ENCODE measurements around the gene USP15.

USP15 gene

GRCh38 chr12:62217466-62218194 is 42.6 kb upstream of the USP15 start:
- Histone ChIP-seq H3K36me3 (no peaks in the 10 kb centered on the region), H3K4me1 (ENCODE audit: control insufficient read depth in 1 of 2, insufficient read depth in 1 of 2, low read depth in 1 of 2, low read length in 1 of 2) (peaks cover 50 to 55% of the 10 kb centered on the region in 2 experiments), H3K4me3 (ENCODE audit: low read depth in 1 of 2, low read length in 1 of 2) (no peak overlapping the region), H3K27ac (peak overlapping the region; percentile 98), H3K9me3 (no peaks in the 10 kb centered on the region), H3K27me3 (no peaks in the 10 kb centered on the region)
- TF ChIP-seq CTCF (IDR thresholded peaks at IDR 0.05) = no peak

DNA sequence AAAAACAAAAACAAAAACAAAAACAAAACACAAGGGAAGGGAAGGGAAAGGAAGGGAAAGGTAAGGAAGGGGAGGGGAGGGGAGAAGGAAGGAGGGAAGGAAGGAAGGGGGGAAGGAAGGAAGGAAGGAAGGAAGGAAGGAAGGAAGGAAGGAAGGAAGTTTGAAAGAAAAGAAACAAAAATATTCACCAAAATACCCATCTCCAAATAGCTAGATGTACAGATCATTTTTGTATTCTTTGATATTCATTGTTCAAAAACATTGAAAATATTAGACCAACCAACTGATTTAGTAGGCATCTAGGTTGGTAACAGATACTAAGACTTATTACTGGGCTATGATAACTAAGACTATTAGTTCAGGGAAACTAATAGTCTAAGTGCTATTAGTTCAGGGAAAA is 39.1 kb upstream of the USP15 start:
- Histone ChIP-seq H3K4me1 (ENCODE audit: control insufficient read depth in 1 of 2, insufficient read depth in 1 of 2, low read depth in 1 of 2, low read length in 1 of 2) (peaks cover 17 to 23% of the 10 kb centered on the region in 2 experiments), H3K27ac (no peak overlapping the region), H3K4me3 (ENCODE audit: low read depth in 1 of 2, low read length in 1 of 2) (no peak overlapping the region), H3K27me3 (no peaks in the 10 kb centered on the region), H3K36me3 (no peaks in the 10 kb centered on the region), H3K9me3 (no peaks in the 10 kb centered on the region)
- TF ChIP-seq CTCF (IDR thresholded peaks at IDR 0.05) = no peak

GRCh38 chr12:62224601-62225000 is 35.6 kb upstream of the USP15 start:
- Histone ChIP-seq H3K27me3 (no peaks in the 10 kb centered on the region), H3K9me3 (no peaks in the 10 kb centered on the region), H3K4me1 (ENCODE audit: control insufficient read depth in 1 of 2, insufficient read depth in 1 of 2, low read depth in 1 of 2, low read length in 1 of 2) (no peaks in the 10 kb centered on the region), H3K4me3 (ENCODE audit: low read depth in 1 of 2, low read length in 1 of 2) (no peak overlapping the region), H3K36me3 (no peaks in the 10 kb centered on the region), H3K27ac (no peak overlapping the region)
- TF ChIP-seq CTCF (IDR thresholded peaks at IDR 0.05) = no peak

DNA sequence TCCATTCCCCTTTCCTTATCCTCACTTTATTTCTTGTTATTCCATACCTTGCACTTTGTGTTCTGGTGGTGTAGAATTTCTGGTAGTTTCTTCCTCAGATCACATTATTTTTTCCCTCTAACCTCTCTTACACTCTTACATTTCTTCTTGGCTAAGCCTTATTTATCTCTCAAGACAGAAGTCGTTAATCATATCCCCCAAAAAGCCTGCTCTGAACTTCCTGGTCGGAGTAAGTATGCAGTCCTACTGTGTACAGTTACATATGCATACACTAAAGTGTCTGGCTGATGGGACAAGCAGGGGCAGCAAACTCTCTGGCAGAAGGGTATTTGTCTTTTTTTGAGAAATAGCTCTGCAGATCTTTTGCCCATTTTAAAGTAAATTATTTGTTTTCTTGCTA is 33.1 kb upstream of the USP15 start:
- H3K27me3 ChIP-seq = no peaks in the 10 kb centered on the region
- no peaks in the 10 kb centered on the region for H3K9me3 ChIP-seq
- H3K4me1 ChIP-seq (ENCODE audit: control insufficient read depth in 1 of 2, insufficient read depth in 1 of 2, low read depth in 1 of 2, low read length in 1 of 2) = no peaks in the 10 kb centered on the region
- no peak for TF ChIP-seq CTCF (IDR thresholded peaks at IDR 0.05)
- H3K27ac ChIP-seq = peak overlapping the region; percentile 37
- H3K4me3 ChIP-seq (ENCODE audit: low read depth in 1 of 2, low read length in 1 of 2) = no peak overlapping the region
- H3K36me3 ChIP-seq = no peaks in the 10 kb centered on the region

- H3K27ac ChIP-seq = no peak overlapping the region
- no peak for TF ChIP-seq CTCF (IDR thresholded peaks at IDR 0.05)
- H3K36me3 ChIP-seq = no peaks in the 10 kb centered on the region
- H3K9me3 ChIP-seq = no peaks in the 10 kb centered on the region
- no peaks in the 10 kb centered on the region for H3K4me1 ChIP-seq (ENCODE audit: control insufficient read depth in 1 of 2, insufficient read depth in 1 of 2, low read depth in 1 of 2, low read length in 1 of 2)
- H3K4me3 ChIP-seq (ENCODE audit: low read depth in 1 of 2, low read length in 1 of 2) = no peak overlapping the region
- no peaks in the 10 kb centered on the region for H3K27me3 ChIP-seq
Observed at GRCh38 chr12:62230652-62231051, 29.6 kb upstream of the USP15 start.
